Activated T-cell treated with anti-CD3 and anti-CD28 coated beads for 48 hours (primary cell): ENCODE data around the gene OSBPL5.
"Not testable (repeated sequence)": the region's sequence is repeated elsewhere in the genome, so short reads cannot be mapped to it uniquely, and the experiment has no call there.

ENCODE experiments used
- DNase-seq: peaks from one replicate; pipeline ENCODE4 v3.0.0-alpha.2; 2020; ENCODE audit warnings: low read depth

OSBPL5 gene

DNA sequence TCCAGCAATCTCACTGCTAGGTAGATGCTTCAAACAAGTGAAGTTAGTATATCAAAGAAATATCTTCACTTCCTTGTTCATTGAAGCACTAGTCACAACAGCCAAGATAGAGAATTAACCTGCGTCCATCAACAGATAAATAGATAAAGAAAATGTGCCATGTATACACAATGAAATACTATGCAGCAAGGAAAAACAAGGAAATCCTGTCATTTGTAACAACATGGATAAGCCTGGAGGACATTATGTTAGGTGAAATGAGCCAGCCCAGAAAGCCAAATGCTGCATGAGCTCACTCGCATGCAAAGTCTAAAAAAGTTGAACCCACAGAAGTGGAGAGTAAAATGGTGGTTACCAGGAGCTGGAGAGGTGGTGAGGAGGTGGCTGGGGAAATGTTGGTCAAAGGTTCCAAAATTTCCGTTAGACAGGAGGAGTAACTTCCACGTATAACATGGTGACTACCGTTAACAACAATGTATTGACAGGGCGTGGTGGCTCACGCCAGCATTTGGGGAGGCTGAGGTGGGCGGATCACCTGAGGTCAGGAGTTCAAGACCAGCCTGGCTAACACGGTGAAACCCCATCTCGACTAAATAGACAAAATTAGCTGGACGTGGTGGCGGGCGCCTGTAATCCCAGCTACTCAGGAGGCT, 84.3 kb downstream of the OSBPL5 start:
- DNase-seq = no peak

- no peak for DNase-seq
Observed at GRCh38 chr11:3080104-3080503, 85.0 kb downstream of the OSBPL5 start.

DNA sequence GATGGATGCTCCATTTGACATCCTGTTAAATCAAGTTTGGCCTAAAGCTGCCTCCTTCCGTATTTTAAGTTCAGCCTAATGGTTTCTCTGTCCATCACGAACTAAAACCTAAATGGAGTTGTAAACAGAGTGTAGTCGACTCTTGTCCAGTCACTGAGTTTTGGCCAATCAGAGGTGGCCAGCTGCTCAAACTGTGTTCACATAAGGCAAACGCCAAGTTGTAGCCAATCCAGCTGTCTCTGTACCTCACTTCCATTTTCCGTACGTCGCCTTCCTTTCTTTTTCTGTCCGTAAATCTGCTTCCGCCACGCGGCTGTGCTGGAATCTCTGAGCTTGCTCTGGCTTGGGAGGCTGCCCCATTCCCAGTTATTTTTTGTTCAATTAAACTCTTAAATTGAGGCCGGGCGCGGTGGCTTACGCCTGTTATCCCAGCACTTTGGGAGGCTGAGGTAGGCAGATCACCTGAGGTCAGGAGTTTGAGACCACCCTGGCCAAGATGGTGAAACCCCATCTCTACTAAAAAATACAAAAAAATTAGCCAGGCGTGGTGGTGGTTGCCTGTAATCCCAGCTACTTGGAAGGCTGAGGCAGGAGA, 87.2 kb downstream of the OSBPL5 start:
- DNase-seq = no peak

DNA sequence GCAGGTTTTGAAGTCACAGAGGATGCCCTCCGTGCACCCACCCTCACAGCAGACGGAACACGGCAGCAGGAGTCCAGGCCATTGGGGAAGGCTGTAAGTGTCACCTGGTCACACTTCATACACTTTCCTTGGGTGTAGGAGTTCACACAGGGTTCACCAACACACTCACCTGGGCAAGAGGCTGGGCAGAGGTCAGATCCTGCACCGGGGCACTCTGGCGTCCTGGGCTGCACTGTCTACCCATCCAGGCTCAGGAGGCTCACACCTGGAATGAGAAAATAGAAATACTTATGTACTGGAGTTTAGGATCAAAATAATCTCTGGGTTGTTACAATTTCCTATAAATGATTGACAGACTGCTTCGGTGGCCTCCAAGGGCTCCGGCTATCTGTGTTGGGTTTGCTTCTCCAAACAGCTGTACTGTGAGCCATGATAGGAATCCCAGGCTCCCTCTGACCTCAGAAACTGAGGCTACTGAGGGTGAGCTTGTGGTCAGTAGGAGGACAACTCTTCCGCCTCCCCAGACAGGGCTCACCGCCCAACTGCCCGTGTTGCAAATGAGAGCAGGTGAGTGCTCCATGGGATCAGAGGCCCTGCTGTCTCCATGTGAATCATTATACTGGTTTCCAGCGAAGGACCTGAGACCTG, 87.8 kb downstream of the OSBPL5 start:
- no peak for DNase-seq

GRCh38 chr11:3074912-3075589, 90.1 kb downstream of the OSBPL5 start:
- DNase-seq = no peak

DNA sequence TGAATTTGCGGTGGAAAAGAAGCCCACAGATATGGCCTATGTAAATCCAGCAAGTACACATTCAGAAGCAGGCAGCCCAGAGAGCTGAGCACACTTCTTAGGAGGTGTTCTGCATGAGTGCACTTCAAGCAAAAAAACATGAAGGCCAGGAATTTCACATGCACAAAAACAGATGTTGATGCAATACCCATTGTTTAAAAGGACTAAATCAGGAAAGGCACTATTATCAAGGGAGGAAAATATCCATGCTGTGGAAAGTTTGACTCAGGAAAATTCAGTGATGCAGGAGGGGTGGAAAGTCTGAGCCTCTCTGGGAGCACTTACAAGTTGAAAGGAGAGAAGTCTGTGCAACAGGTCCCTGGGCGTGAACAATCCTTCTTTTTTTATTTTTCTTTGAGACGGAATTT, 92.1 kb downstream of the OSBPL5 start:
- no peak for DNase-seq

GRCh38 chr11:3069425-3069824, 95.7 kb downstream of the OSBPL5 start:
- no peak for DNase-seq

DNA sequence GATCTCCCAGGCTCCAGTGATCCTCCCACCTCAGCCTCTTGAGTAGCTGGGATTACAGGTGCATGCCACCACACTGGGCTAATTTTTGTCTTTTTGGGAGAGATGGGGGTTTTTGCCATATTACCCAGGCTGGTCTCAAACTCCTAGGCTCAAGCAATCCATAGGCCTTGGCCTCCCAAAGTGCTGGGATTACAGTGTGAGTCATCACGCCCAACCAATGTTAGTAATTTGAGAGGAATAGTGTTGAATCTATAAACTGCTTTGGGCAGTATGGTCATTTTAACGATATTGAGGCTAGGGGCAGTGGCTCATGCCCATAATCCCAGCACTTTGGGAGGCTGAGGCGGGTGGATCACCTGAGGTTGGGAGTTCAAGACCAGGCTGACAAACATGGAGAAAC, 98.8 kb downstream of the OSBPL5 start:
- not testable (repeated sequence) for DNase-seq

GRCh38 chr11:3064709-3065108, 100.4 kb downstream of the OSBPL5 start:
- not testable (repeated sequence) for DNase-seq

GRCh38 chr11:3063876-3064275, 101.2 kb downstream of the OSBPL5 start:
- DNase-seq = not testable (repeated sequence)

DNA sequence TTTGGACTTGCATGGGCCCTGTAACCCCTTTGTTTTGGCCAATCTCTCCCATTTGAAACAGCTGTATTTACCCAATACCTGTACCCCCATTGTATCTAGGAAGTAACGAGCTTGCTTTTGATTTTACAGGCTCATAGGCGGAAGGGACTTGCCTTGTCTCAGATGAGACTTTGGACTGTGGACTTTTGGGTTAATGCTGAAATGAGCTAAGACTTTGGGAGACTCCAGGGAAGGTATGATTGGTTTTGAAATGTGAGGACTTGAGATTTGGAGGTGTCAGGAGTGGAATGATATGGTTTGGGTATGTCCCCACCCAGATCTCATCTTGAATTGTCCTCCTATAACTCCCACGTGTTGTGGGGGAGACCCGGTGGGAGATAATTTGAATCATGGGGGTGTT, 101.7 kb downstream of the OSBPL5 start:
- DNase-seq = not testable (repeated sequence)

DNA sequence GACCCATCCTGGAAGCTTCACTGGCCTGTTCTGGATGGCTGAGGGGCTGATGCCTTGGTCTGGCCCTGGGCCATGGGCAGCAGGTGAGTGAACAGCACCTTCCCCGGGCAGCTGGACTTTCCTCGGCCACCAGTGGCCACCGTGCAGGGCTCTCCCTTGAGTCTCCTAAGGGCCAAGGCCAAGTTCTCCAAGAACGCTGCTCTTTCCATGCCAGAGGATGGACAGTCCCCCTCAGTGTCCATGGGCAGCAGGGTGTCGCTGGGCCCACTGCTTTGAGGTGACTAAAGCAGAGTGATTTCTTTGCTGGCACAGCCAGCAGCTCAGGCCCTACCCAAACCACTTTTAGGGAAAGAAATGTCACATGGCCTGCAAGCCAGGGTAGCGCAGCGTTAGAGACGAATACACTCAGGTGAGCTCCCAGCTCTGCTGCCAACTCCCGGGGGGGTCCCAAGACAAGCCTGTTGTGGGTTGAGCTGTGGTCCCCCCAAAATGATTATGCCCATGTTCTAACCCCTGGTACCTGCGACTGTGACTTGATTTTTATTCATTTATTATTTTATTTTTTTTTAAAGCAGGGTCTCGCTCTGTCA, 104.6 kb downstream of the OSBPL5 start:
- no peak for DNase-seq

DNA sequence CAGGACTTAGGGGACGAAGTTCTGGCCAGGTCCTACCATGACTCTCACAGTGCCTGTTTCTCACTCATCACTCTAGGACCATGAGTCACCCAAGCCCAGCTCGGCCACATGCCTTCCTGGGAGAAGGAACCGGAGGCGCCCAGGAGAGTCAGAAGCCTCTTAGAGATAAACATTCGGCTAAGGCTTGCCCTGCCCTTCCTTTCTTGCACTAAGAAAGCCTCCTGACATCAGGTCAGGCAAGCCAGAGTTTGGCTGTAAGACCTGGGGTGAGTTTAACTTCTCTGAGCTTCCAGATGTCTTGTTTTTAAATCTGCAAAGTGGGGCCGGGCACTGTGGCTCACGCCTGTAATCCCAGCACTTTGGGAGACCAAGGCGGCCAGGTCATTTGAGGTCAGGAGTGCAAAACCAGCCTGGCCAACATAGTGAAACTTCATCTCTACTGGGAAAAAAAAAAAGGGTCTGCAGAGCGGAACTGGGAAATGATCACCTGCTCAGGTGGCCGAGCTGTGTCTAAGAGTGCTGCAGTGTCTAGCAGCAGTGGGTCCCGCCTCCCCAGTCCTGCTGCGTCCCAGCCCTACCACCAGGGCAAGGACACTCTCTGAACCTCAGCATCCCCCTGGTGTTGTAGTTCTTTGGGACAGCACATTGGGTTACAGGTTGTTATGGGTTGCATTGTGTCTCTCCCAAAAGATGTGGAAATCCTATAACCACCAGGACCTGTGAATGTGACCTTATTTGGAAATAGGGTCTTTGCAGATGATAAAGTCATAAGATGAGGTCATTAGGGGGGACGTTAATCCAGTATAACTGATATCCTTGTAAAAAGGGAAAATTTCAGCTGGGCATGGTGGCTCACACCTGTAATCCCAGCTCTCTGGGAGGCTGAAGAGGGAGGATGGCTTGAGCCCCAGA, 106.1 kb downstream of the OSBPL5 start:
- no peak for DNase-seq

GRCh38 chr11:3057069-3057963, 107.8 kb downstream of the OSBPL5 start, which contains the start of gene CARS1:
Gene CARS1, minus strand, starts transcription at chr11:3057423. Its CDS starts 56 bp downstream, at chr11:3057367.
- peak; percentile 93 for DNase-seq

DNA sequence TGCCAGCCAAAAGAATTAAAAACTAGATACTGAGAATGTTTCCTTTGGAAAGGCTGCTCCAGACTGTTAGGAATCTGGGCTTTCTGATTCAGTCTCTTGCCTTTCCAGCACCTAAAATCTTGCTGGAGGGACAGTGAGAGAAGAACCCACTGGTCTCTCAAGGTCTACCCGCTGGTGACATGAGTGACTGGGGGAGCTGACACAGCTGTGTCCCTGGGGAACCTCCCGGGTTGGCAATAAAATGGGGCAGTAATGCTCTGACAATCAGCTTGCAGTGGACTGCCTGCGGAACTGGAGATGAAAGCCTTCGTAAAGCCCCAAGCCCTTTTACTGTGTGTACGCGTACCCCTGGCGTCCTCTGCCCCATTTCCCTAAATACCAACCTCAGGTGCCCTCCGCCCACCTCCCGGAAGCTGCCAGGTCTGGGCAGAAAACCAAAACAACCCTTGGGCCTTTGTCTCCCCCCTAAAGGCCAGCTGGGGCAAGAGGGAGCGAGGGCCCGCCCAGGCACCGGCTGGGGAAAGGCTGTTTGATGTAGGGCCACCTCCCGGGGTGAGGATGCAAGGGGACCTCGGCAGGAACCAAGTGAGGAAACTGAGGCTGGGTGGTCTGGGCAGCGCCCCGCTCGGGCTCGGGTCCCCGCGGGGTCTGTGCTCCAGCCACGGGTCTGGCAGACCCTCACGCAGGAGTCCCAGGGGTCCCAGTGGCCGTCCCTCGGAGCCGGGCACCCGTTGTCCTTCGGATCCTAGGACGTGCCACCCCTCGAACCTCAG, 108.6 kb downstream of the OSBPL5 start:
- DNase-seq = no peak

DNA sequence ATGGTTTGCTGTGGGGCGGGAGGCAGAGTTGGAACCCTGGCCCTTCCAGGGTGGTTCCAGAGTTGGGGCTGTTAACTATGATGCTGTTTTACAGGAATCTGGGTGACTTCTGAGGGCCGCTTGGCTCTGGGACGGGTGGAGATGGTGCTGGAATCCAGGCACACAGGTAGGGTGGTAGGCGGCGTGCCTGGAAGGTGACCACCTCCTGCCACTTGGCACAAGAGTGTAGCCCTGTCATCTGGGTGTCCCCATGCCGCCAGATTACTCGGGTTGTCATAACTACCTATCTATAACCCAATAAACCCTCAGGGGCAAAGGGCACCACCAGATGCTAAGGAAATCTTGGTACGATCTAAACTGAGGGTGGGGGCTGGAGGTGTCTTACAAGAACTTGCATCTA, 109.2 kb downstream of the OSBPL5 start:
- DNase-seq = no peak

DNA sequence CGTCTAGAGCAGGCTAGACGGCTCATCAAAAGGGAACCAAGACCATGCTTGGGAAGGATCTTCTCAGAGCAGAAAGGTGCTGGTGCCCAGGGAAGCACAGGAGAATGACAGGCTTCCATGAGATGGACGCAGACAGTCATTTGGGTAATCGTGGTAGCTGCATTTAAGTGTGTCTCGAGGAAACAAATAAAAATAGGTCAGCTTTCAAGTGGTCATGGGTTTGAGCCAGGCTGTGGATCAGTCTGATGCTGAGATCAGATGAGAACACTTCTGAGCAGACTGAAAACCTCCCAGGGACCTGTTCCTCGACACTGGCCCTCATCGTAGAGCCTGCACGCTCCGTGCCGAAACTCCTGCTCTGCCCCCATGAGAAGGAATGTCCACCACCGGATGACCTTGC, 112.5 kb downstream of the OSBPL5 start:
- DNase-seq = no peak

GRCh38 chr11:3052109-3052479, 113.0 kb downstream of the OSBPL5 start:
- no peak for DNase-seq
